MCF 10A (cell line): ENCODE measurements around the gene MARVELD1. TPM values are rescaled to one million over a fixed set of nuclear protein-coding genes. Genes with fewer than 3 reads are reported as not detected.

Experiments used
- BruUV-seq: library from RNA; stranded (reverse); fragments of 400-500 nt; replicated peaks from 2 replicates; lab custom pipeline; 2021; lab: Mats Ljungman, UMichigan
- CTCF ChIA-PET: fragments of 300-600 bp; sonication (Branson Sonifier 250); formaldehyde crosslinking; extraction: SDS; loops from one replicate; lab custom pipeline; 2021; ENCODE audit warnings: antibody characterized with exemption, inconsistent platforms; lab: Yijun Ruan, JAX
- POLR2A ChIA-PET: fragments of 300-600, 350-650 bp; sonication (Branson Sonifier 250); formaldehyde crosslinking; extraction: SDS; loops from one replicate; lab custom pipeline; 2020; ENCODE audit warnings: antibody characterized with exemption, inconsistent platforms; lab: Yijun Ruan, JAX
- DNase-seq: peaks from one replicate; pipeline ENCODE4 v3.0.0-alpha.2; 2018; ENCODE audit not compliant: unreplicated experiment
- H3K27ac Mint-ChIP-seq: one replicate; pipeline ENCODE4 v1.8.0; 2022; ENCODE audit warnings: mild to moderate bottlenecking, low read depth, mixed read lengths; ENCODE audit not compliant: unreplicated experiment
- H3K27me3 Mint-ChIP-seq: one replicate; pipeline ENCODE4 v1.8.0; 2022; ENCODE audit warnings: mixed read lengths; ENCODE audit not compliant: insufficient read depth, unreplicated experiment
- H3K36me3 Mint-ChIP-seq: one replicate; pipeline ENCODE4 v1.8.0; 2022; ENCODE audit warnings: mild to moderate bottlenecking, moderate library complexity, mixed read lengths; ENCODE audit not compliant: insufficient read depth, unreplicated experiment
- H3K4me1 Mint-ChIP-seq: one replicate; pipeline ENCODE4 v1.8.0; 2022; ENCODE audit warnings: mixed read lengths; ENCODE audit not compliant: insufficient read depth, unreplicated experiment
- H3K4me3 Mint-ChIP-seq: one replicate; pipeline ENCODE4 v1.8.0; 2022; ENCODE audit warnings: mild to moderate bottlenecking, moderate library complexity, mixed read lengths; ENCODE audit not compliant: unreplicated experiment
- H3K9me3 Mint-ChIP-seq: one replicate; pipeline ENCODE4 v1.8.0; 2022; ENCODE audit warnings: mixed read lengths; ENCODE audit not compliant: unreplicated experiment
- intact Hi-C: fragments of 100-400 bp; cut with micrococcal nuclease; formaldehyde crosslinking; loops from 2 replicates; pipeline ENCODE4 v1.14.1; 2022
- total RNA-seq: library from RNA; stranded (reverse); gene quantifications from 2 replicates; pipeline ENCODE4 v1.2.3, GENCODE V29; 2022
- TF ChIP-seq, protein P1 (sequence below): fragments of 200-600 bp; IDR thresholded peaks from one replicate; pipeline ENCODE4 v1.8.0; 2022; ENCODE audit warnings: antibody characterized with exemption, mild to moderate bottlenecking; ENCODE audit not compliant: unreplicated experiment

The MARVELD1 gene
- total RNA-seq, 1 experiment from 2014 or later, result 54.9 TPM

- no TSS peak for BruUV-seq
- Mint-ChIP-seq H3K27ac (no peak overlapping the region), H3K9me3 (no peaks in the 10 kb centered on the region), H3K27me3 (no peaks in the 10 kb centered on the region), H3K4me1 (peaks cover 8% of the 10 kb centered on the region), H3K36me3 (no peaks in the 10 kb centered on the region), H3K4me3 (no peak overlapping the region)
- TF ChIP-seq, protein P1, sequence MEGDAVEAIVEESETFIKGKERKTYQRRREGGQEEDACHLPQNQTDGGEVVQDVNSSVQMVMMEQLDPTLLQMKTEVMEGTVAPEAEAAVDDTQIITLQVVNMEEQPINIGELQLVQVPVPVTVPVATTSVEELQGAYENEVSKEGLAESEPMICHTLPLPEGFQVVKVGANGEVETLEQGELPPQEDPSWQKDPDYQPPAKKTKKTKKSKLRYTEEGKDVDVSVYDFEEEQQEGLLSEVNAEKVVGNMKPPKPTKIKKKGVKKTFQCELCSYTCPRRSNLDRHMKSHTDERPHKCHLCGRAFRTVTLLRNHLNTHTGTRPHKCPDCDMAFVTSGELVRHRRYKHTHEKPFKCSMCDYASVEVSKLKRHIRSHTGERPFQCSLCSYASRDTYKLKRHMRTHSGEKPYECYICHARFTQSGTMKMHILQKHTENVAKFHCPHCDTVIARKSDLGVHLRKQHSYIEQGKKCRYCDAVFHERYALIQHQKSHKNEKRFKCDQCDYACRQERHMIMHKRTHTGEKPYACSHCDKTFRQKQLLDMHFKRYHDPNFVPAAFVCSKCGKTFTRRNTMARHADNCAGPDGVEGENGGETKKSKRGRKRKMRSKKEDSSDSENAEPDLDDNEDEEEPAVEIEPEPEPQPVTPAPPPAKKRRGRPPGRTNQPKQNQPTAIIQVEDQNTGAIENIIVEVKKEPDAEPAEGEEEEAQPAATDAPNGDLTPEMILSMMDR, result no peak
- CTCF ChIA-PET, result interaction anchor here (0.7 to 21.1 kb wide), 6 partner anchors 10 to 167 kb away, joined by 5 to 847 read pairs (median 73); partner anchors contain the start of genes AVPI1, MARVELD1 and ZFYVE27
- intact Hi-C loops, result no loop called here
- POLR2A ChIA-PET, result interaction anchor here (0.8 to 20.1 kb wide), 8 partner anchors 12 to 33 kb away, joined by 3 to 915 read pairs (median 6); partner anchors contain the start of genes AVPI1, MARVELD1 and ZFYVE27
- no peak for DNase-seq
These were observed 10.0 kb upstream of the MARVELD1 start for GRCh38 chr10:97703398-97704067.

DNA sequence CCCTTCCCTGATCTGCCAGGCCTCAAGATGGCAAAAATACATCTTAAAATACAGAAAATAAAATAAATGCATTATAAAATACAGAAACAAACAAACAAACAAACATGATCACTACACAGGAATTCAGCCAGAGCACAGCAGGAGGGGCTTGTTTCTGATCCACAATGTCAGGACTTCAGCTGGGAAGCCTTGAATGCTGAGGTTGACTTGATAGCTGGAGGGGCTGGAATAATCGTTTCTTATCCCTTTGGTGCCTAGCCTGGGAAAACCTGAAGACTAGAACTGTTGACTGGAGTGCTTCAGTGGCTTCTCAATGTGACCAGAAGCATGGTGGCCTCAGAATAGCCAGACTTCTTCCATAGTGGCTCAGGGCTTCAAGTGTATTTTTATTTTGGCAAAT is 9.2 kb upstream of the MARVELD1 start:
- POLR2A ChIA-PET, result interaction anchor here (0.8 to 20.1 kb wide), 6 partner anchors 11 to 32 kb away, joined by 3 to 915 read pairs (median 8); partner anchors contain the start of genes AVPI1, MARVELD1 and ZFYVE27
- no TSS peak for BruUV-seq
- TF ChIP-seq, protein P1, result no peak
- intact Hi-C loops, result no loop called here
- no peak for DNase-seq
- Mint-ChIP-seq H3K27ac (no peak overlapping the region), H3K4me3 (no peak overlapping the region), H3K27me3 (no peaks in the 10 kb centered on the region), H3K36me3 (no peaks in the 10 kb centered on the region), H3K9me3 (no peaks in the 10 kb centered on the region), H3K4me1 (peaks cover 12% of the 10 kb centered on the region)
- CTCF ChIA-PET, result interaction anchor here (0.6 to 21.1 kb wide), 6 partner anchors 9 to 242 kb away, joined by 3 to 847 read pairs (median 51); partner anchors contain the start of genes AVPI1, MARVELD1 and ZFYVE27

GRCh38 chr10:97705006-97705670 is 8.4 kb upstream of the MARVELD1 start:
- no TSS peak for BruUV-seq
- Mint-ChIP-seq H3K4me1 (peaks cover 19% of the 10 kb centered on the region), H3K27me3 (no peaks in the 10 kb centered on the region), H3K9me3 (no peaks in the 10 kb centered on the region), H3K4me3 (no peak overlapping the region), H3K27ac (no peak overlapping the region), H3K36me3 (no peaks in the 10 kb centered on the region)
- ChIA-PET POLR2A (interaction anchor here (0.6 to 20.1 kb wide), 7 partner anchors 10 to 1615 kb away, joined by 3 to 915 read pairs (median 6); partner anchors contain the start of genes AVPI1 and MARVELD1), CTCF (interaction anchor here (0.5 to 21.1 kb wide), 4 partner anchors 8 to 225 kb away, joined by 4 to 847 read pairs (median 50); partner anchors contain the start of genes MARVELD1 and ZFYVE27)
- TF ChIP-seq, protein P1, result no peak
- DNase-seq, result no peak
- intact Hi-C loops, result no loop called here
